Right cardiac atrium (tissue), 5 donors: ENCODE results near the gene FRY. TPM values are rescaled to one million over a fixed set of nuclear protein-coding genes. Genes with fewer than 3 reads are reported as not detected.
"Not testable (repeated sequence)": the region's sequence is repeated elsewhere in the genome, so short reads cannot be mapped to it uniquely, and the experiment has no call there.

Experiments used
- ATAC-seq, 2 donors: fragments of 200-7000 bp; cut with Tn5 transposase; one replicate each; pipeline versions ENCODE4 v1.8.0 to v1.9.1; 2020; ENCODE audit warnings: moderate library complexity in 2 of 2, mild to moderate bottlenecking in 1 of 2
- DNase-seq, 3 donors: peaks; one replicate each; pipeline ENCODE4 v3.0.0-alpha.2; 2020
- H3K27ac ChIP-seq: one replicate; pipeline ENCODE4 v1.5.1; 2013; ENCODE audit warnings: mild to moderate bottlenecking, low read length, control low read depth, moderate library complexity
- H3K27me3 ChIP-seq: one replicate; pipeline ENCODE4 v1.6.1; 2013; ENCODE audit not compliant: control insufficient read depth, insufficient read depth
- H3K4me1 ChIP-seq: one replicate; pipeline ENCODE4 v1.6.1; 2013; ENCODE audit warnings: low read length; ENCODE audit not compliant: control insufficient read depth, insufficient read depth
- H3K4me3 ChIP-seq: one replicate; pipeline ENCODE4 v1.5.1; 2013; ENCODE audit warnings: low read length, control low read depth
- H3K9me3 ChIP-seq: one replicate; pipeline ENCODE4 v1.6.1; 2013; ENCODE audit warnings: low read length; ENCODE audit not compliant: control insufficient read depth
- WGBS: extraction: QIAGEN DNeasy Blood & Tissue Kit; methylation state at CpG from one replicate; pipeline ENCODE4 v1.1.7; 2013; 5-methylcytosine and 5-hydroxymethylcytosine counted together
- intact Hi-C, 4 donors: fragments of 100-400 bp; cut with DNase I; formaldehyde crosslinking; loops; one replicate each; pipeline versions ENCODE4 v1.11.0 to v1.14.0; 2022 to 2023
- long read RNA-seq, 4 donors: library from polyadenylated mRNA; unstranded; transcript quantifications; one replicate each; pipeline ENCODE4 v2.0.0, GENCODE V29; 2020 to 2021
- polyA plus RNA-seq: library from polyadenylated mRNA; stranded (reverse); fragments of 200-250 nt; gene quantifications from one replicate; pipeline ENCODE4 v1.2.3, GENCODE V29; 2013
- total RNA-seq, 4 donors: library from RNA; stranded (reverse); fragmentation: NEBNext Ultra II Directional; extraction: Animal tissue kit (Norgen Biotek cat#: 25700); gene quantifications; one replicate each; pipeline ENCODE4 v1.2.1, GENCODE V29; 2021
- donor health status: healthy with polysubstance abuse.
- donor health status: DM: no; HTN: yes; CAD: no.
- donor health status: DM: no; HTN: no; CAD: no.
- donor health status: DM: no; HTN: yes; CAD: no; lungs with severe emphysema.
- donor health status: DM: yes; HTN: yes; CAD: no.

The FRY gene
- total RNA-seq, result 100 to 1,000 TPM; 101 to 139 (median 116) TPM
- polyA plus RNA-seq, result 29.0 TPM
- long read RNA-seq, donor 1, partial matches to known transcripts, result 44 of 59 reads
- long read RNA-seq, donor 1, other reads (novel, unspliced or antisense), result 15 of 59 reads
- long read RNA-seq, donor 2, partial matches to known transcripts, result 13 of 23 reads
- long read RNA-seq, donor 2, other reads (novel, unspliced or antisense), result 10 of 23 reads
- long read RNA-seq, donor 3, partial matches to known transcripts, result 63 of 99 reads
- long read RNA-seq, donor 3, other reads (novel, unspliced or antisense), result 35 of 99 reads
- long read RNA-seq, donor 4, partial matches to known transcripts, result 14 of 27 reads
- long read RNA-seq, donor 4, other reads (novel, unspliced or antisense), result 12 of 27 reads

GRCh38 chr13:32031025-32031814, at the start of gene FRY:
Gene FRY, plus strand, starts transcription at chr13:32031774. Its CDS starts 22 bp downstream, at chr13:32031796.
- ATAC-seq (peak; percentile 91 to 94), DNase-seq (peak; percentile 67 to 87 (median 81))
- H3K4me1 ChIP-seq, result no peaks in the 10 kb centered on the region
- H3K27ac ChIP-seq, result peak within 1 kb of the TSS; percentile 57
- no peaks in the 10 kb centered on the region for H3K9me3 ChIP-seq
- no peaks in the 10 kb centered on the region for H3K27me3 ChIP-seq
- peak within 1 kb of the TSS; percentile 80 for H3K4me3 ChIP-seq
- intact Hi-C loops, result loop anchor here in 1 of 4 donors (10.0 kb wide), 1 partner anchor 114 kb away; no protein-coding TSS in a partner anchor
- under 1% methylated on average over 59 of the region's 59 CpGs for WGBS

- H3K27me3 ChIP-seq, result no peaks in the 10 kb centered on the region
- 82% methylated on average over 2 of the region's 2 CpGs for WGBS
- ATAC-seq, result no peak
- intact Hi-C loops, result no loop called here
- H3K9me3 ChIP-seq, result no peaks in the 10 kb centered on the region
- peaks cover 2% of the 10 kb centered on the region for H3K4me1 ChIP-seq
- DNase-seq, result no peak
- no peak overlapping the region for H3K27ac ChIP-seq
- no peak overlapping the region for H3K4me3 ChIP-seq
These were observed 49.5 kb upstream of the FRY start for GRCh38 chr13:31982124-31982523.

DNA sequence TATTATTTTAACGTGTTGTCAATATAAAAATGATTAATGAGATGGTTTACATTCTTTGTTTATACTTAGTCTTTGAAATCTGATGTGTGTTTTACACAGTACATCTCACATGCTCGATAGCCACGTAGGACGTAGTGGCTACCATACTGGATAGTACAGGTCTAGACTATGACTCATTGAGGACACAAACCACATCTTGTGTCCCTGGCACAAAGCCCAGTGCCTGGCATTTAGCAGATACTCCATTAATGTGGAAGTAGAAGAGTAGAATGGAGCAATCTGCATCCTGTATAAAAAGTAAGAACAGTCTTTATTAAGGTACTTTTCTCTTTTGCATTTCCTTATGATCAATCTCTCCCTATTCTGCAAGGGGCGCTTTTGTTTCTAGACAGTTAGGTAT, 49.0 kb upstream of the FRY start:
- Histone ChIP-seq H3K27me3 (no peaks in the 10 kb centered on the region), H3K4me1 (peaks cover 4% of the 10 kb centered on the region), H3K27ac (no peak overlapping the region), H3K4me3 (no peak overlapping the region), H3K9me3 (no peaks in the 10 kb centered on the region)
- WGBS, result 62% methylated on average over 5 of the region's 5 CpGs
- peak; percentile 71 to 82 (median 74) for DNase-seq
- peak; percentile 62 to 68 for ATAC-seq
- intact Hi-C loops, result no loop called here

GRCh38 chr13:31983696-31984095, 47.9 kb upstream of the FRY start:
- ATAC-seq, result not testable (repeated sequence)

DNA sequence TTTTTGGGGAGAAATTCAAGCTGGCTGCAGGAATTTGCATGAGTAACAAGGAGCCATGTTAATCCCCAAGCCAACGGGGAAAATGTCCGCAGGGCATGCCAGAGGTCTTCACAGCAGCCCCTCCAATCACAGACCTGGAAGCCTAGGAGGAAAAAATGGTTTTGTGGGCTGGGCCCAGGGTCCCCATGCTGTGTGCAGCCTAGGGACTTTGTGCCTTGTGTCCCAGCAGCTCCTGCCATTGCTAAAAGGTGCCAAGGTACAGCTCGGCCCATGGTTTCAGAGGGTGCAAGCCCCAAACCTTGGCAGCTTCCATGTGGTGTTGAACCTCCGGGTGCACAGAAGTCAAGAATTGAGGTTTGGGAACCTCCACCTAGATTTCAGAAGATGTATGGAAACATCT, 47.2 kb upstream of the FRY start:
- intact Hi-C loops, H3K4me3 ChIP-seq, H3K4me1 ChIP-seq, ATAC-seq, DNase-seq, H3K9me3 ChIP-seq, H3K27ac ChIP-seq, H3K27me3 ChIP-seq: not testable (repeated sequence)
- WGBS, result 99% methylated on average over 4 of the region's 4 CpGs

More at GRCh38 chr13:31983696-31984095, 47.9 kb upstream of the FRY start:
- H3K4me3 ChIP-seq, H3K27ac ChIP-seq, DNase-seq, H3K4me1 ChIP-seq, H3K27me3 ChIP-seq, intact Hi-C loops, H3K9me3 ChIP-seq: not testable (repeated sequence)
- 93% methylated on average over 2 of the region's 2 CpGs for WGBS

GRCh38 chr13:31986676-31987470, 44.7 kb upstream of the FRY start:
- WGBS, result 70% methylated on average over 5 of the region's 5 CpGs
- H3K27ac ChIP-seq, result no peak overlapping the region
- ATAC-seq (no peak), DNase-seq (no peak)
- peaks cover 4% of the 10 kb centered on the region for H3K4me1 ChIP-seq
- H3K27me3 ChIP-seq, result no peaks in the 10 kb centered on the region
- H3K9me3 ChIP-seq, result no peaks in the 10 kb centered on the region
- intact Hi-C loops, result no loop called here
- H3K4me3 ChIP-seq, result no peak overlapping the region

GRCh38 chr13:31987535-31988170, 43.9 kb upstream of the FRY start:
- Histone ChIP-seq H3K9me3 (no peaks in the 10 kb centered on the region), H3K27ac (no peak overlapping the region), H3K4me1 (peaks cover 3% of the 10 kb centered on the region), H3K27me3 (no peaks in the 10 kb centered on the region), H3K4me3 (no peak overlapping the region)
- ATAC-seq, result no peak
- intact Hi-C loops, result no loop called here
- no peak for DNase-seq
- 77% methylated on average over 2 of the region's 2 CpGs for WGBS

DNA sequence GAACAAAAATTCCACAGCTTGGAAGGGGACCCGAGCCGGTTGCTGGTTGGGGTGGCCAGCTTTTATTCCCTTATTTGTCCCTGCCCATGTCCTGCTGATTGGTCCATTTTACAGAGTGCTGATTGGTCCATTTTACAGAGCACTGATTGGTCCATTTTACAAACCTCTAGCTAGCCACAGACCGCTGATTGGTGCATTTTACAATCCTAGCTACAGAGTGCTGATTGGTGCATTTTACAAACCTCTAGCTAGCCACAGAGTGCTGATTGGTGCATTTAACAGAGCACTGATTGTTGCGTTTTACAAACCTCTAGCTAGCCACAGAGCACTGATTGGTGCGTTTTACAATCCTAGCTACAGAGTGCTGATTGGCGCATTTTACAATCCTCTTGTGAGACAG, 37.2 kb upstream of the FRY start:
- H3K27ac ChIP-seq, ATAC-seq, DNase-seq, H3K4me3 ChIP-seq, H3K4me1 ChIP-seq, H3K27me3 ChIP-seq, H3K9me3 ChIP-seq, intact Hi-C loops: not testable (repeated sequence)
- 96% methylated on average over 6 of the region's 6 CpGs for WGBS

- DNase-seq, result no peak
- no peaks in the 10 kb centered on the region for H3K27me3 ChIP-seq
- H3K4me1 ChIP-seq, result peaks cover 3% of the 10 kb centered on the region
- intact Hi-C loops, result no loop called here
- H3K4me3 ChIP-seq, result no peak overlapping the region
- no peak for ATAC-seq
- H3K27ac ChIP-seq, result no peak overlapping the region
- WGBS, result 78% methylated on average over 2 of the region's 2 CpGs
- H3K9me3 ChIP-seq, result no peaks in the 10 kb centered on the region
These were observed 35.0 kb upstream of the FRY start for GRCh38 chr13:31996601-31997000.

DNA sequence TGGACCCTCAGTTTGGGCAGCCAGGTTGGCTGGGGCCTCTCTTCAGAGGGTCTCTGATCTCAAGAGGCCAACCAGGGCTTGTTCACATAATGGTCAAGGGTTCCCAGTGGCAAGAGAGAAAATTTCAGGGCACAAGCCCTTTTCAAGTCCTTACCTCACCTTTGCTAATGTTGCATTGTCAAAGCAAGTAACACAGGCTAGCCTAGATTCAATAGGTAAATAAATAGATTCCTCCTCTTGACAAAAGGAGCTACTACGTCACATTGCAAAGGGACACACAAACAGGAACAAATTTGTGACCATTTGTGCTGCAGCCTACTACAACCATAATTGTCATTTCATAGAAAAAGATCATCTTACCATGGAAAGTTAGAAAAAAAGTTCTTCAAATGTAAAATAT, 33.9 kb upstream of the FRY start:
- Histone ChIP-seq H3K27ac (no peak overlapping the region), H3K27me3 (no peaks in the 10 kb centered on the region), H3K9me3 (no peaks in the 10 kb centered on the region), H3K4me1 (peaks cover 3% of the 10 kb centered on the region), H3K4me3 (no peak overlapping the region)
- DNase-seq (no peak), ATAC-seq (no peak)
- intact Hi-C loops, result no loop called here
- 72% methylated on average over 1 of the region's 1 CpG for WGBS
